SK-N-SH treated with all-trans-retinoic acid at 6 μM for 48 hours (cell line): ENCODE data around the gene DNAAF5.

Experiments
- ARNTL ChIP-seq: fragments of 450-650 bp; formaldehyde crosslinking; IDR thresholded peaks from 2 replicates; pipeline ENCODE4 v1.5.0; 2020; ENCODE audit warnings: low read depth, mild to moderate bottlenecking, moderate library complexity, borderline replicate concordance
- CSDC2 ChIP-seq: fragments of 250-450 bp; sonication (Bioruptor Pico); IDR thresholded peaks from 2 replicates; pipeline ENCODE4 v1.5.0; 2020; ENCODE audit warnings: mild to moderate bottlenecking, moderate library complexity
- GLIS3 ChIP-seq: fragments of 250-450 bp; sonication (Bioruptor Pico); IDR thresholded peaks from 2 replicates; pipeline ENCODE4 v1.5.0; 2020; ENCODE audit warnings: mild to moderate bottlenecking, moderate library complexity
- OSR1 ChIP-seq: fragments of 250-450 bp; sonication (Bioruptor Pico); IDR thresholded peaks from 2 replicates; pipeline ENCODE4 v1.8.0; 2022; ENCODE audit warnings: moderate library complexity, mild to moderate bottlenecking, inconsistent platforms
- RARB ChIP-seq: fragments of 250-450 bp; sonication (Bioruptor Pico); IDR thresholded peaks from 2 replicates; pipeline ENCODE4 v1.8.0; 2021; ENCODE audit warnings: mild to moderate bottlenecking, moderate library complexity
- TCF4 ChIP-seq: fragments of 250-450 bp; sonication (Bioruptor Pico); IDR thresholded peaks from 2 replicates; pipeline ENCODE4 v1.8.0; 2021; ENCODE audit warnings: mild to moderate bottlenecking, moderate library complexity, borderline replicate concordance
- TF ChIP-seq, protein P1 (sequence below): fragments of 250-450 bp; sonication (Bioruptor Pico); IDR thresholded peaks from 2 replicates; pipeline ENCODE4 v1.5.0; 2020; ENCODE audit warnings: mild to moderate bottlenecking, moderate library complexity
- TF ChIP-seq, protein P2 (sequence below): fragments of 250-450 bp; sonication (Bioruptor Pico); IDR thresholded peaks from 2 replicates; pipeline ENCODE4 v1.8.0; 2020; ENCODE audit warnings: mild to moderate bottlenecking, moderate library complexity, borderline replicate concordance
- TF ChIP-seq, protein P3 (sequence below): fragments of 250-450 bp; sonication (Bioruptor Pico); IDR thresholded peaks from 2 replicates; pipeline ENCODE4 v1.5.1; 2021; ENCODE audit warnings: mild to moderate bottlenecking, moderate library complexity
- TF ChIP-seq, protein P4 (sequence below): fragments of 250-450 bp; sonication (Bioruptor Pico); IDR thresholded peaks from 2 replicates; pipeline ENCODE4 v1.8.0; 2021; ENCODE audit warnings: low read depth, mild to moderate bottlenecking, moderate library complexity, borderline replicate concordance
- TF ChIP-seq, protein P5 (sequence below): fragments of 250-450 bp; sonication (Bioruptor Pico); IDR thresholded peaks from 2 replicates; pipeline ENCODE4 v1.5.1; 2020; ENCODE audit warnings: low read depth, mild to moderate bottlenecking, moderate library complexity

DNA sequence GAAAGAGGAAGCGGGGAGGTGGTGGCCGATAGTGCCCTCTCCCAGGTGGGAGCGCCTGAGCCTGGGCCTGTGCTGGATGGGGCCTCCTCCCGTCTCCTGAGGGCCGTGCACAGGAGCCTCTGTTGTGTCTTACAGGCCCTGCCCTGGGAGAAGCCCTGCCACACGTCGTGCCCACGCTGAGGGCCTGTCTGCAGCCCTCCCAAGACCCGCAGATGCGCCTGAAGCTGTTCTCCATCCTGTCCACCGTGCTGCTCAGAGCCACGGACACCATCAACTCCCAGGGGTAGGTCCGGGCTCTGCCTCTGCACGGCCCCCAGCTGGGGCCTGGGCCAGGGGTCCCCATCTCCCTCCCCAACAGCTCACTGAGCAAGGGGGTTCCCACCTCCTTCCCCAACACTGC, 43.8 kb downstream of the DNAAF5 start:
- TF ChIP-seq, protein P1, sequence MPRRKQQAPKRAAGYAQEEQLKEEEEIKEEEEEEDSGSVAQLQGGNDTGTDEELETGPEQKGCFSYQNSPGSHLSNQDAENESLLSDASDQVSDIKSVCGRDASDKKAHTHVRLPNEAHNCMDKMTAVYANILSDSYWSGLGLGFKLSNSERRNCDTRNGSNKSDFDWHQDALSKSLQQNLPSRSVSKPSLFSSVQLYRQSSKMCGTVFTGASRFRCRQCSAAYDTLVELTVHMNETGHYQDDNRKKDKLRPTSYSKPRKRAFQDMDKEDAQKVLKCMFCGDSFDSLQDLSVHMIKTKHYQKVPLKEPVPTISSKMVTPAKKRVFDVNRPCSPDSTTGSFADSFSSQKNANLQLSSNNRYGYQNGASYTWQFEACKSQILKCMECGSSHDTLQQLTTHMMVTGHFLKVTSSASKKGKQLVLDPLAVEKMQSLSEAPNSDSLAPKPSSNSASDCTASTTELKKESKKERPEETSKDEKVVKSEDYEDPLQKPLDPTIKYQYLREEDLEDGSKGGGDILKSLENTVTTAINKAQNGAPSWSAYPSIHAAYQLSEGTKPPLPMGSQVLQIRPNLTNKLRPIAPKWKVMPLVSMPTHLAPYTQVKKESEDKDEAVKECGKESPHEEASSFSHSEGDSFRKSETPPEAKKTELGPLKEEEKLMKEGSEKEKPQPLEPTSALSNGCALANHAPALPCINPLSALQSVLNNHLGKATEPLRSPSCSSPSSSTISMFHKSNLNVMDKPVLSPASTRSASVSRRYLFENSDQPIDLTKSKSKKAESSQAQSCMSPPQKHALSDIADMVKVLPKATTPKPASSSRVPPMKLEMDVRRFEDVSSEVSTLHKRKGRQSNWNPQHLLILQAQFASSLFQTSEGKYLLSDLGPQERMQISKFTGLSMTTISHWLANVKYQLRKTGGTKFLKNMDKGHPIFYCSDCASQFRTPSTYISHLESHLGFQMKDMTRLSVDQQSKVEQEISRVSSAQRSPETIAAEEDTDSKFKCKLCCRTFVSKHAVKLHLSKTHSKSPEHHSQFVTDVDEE (CRISPR knock-in tag): no peak
- TF ChIP-seq, protein P2, sequence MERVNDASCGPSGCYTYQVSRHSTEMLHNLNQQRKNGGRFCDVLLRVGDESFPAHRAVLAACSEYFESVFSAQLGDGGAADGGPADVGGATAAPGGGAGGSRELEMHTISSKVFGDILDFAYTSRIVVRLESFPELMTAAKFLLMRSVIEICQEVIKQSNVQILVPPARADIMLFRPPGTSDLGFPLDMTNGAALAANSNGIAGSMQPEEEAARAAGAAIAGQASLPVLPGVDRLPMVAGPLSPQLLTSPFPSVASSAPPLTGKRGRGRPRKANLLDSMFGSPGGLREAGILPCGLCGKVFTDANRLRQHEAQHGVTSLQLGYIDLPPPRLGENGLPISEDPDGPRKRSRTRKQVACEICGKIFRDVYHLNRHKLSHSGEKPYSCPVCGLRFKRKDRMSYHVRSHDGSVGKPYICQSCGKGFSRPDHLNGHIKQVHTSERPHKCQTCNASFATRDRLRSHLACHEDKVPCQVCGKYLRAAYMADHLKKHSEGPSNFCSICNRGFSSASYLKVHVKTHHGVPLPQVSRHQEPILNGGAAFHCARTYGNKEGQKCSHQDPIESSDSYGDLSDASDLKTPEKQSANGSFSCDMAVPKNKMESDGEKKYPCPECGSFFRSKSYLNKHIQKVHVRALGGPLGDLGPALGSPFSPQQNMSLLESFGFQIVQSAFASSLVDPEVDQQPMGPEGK (CRISPR knock-in tag): no peak
- TF ChIP-seq, protein P3, sequence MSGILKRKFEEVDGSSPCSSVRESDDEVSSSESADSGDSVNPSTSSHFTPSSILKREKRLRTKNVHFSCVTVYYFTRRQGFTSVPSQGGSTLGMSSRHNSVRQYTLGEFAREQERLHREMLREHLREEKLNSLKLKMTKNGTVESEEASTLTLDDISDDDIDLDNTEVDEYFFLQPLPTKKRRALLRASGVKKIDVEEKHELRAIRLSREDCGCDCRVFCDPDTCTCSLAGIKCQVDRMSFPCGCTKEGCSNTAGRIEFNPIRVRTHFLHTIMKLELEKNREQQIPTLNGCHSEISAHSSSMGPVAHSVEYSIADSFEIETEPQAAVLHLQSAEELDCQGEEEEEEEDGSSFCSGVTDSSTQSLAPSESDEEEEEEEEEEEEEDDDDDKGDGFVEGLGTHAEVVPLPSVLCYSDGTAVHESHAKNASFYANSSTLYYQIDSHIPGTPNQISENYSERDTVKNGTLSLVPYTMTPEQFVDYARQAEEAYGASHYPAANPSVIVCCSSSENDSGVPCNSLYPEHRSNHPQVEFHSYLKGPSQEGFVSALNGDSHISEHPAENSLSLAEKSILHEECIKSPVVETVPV (CRISPR knock-in tag): no peak
- TF ChIP-seq CSDC2 (CRISPR knock-in tag) (no peak), RARB (no peak), TCF4 (CRISPR knock-in tag) (no peak), OSR1 (CRISPR knock-in tag) (no peak), ARNTL (CRISPR knock-in tag) (no peak), GLIS3 (no peak)
- TF ChIP-seq, protein P4, sequence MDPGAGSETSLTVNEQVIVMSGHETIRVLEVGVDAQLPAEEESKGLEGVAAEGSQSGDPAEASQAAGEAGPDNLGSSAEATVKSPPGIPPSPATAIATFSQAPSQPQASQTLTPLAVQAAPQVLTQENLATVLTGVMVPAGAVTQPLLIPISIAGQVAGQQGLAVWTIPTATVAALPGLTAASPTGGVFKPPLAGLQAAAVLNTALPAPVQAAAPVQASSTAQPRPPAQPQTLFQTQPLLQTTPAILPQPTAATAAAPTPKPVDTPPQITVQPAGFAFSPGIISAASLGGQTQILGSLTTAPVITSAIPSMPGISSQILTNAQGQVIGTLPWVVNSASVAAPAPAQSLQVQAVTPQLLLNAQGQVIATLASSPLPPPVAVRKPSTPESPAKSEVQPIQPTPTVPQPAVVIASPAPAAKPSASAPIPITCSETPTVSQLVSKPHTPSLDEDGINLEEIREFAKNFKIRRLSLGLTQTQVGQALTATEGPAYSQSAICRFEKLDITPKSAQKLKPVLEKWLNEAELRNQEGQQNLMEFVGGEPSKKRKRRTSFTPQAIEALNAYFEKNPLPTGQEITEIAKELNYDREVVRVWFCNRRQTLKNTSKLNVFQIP: no peak
- TF ChIP-seq, protein P5, sequence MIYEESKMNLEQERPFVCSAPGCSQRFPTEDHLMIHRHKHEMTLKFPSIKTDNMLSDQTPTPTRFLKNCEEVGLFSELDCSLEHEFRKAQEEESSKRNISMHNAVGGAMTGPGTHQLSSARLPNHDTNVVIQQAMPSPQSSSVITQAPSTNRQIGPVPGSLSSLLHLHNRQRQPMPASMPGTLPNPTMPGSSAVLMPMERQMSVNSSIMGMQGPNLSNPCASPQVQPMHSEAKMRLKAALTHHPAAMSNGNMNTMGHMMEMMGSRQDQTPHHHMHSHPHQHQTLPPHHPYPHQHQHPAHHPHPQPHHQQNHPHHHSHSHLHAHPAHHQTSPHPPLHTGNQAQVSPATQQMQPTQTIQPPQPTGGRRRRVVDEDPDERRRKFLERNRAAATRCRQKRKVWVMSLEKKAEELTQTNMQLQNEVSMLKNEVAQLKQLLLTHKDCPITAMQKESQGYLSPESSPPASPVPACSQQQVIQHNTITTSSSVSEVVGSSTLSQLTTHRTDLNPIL: no peak
